K562 (cell line): ENCODE data around the gene POU1F1. TPM values are rescaled to one million over a fixed set of nuclear protein-coding genes. Genes with fewer than 3 reads are reported as not detected.

Experiments
- ARID1B ChIP-seq: fragments of 450-650 bp; IDR thresholded peaks from 2 replicates; pipeline ENCODE4 v1.6.1; 2016; ENCODE audit warnings: antibody characterized with exemption, mild to moderate bottlenecking, inconsistent platforms
- CHD4 ChIP-seq: fragments of 200-600 bp; sonication (generic); IDR thresholded peaks from 3 replicates; pipeline ENCODE4 v1.6.1; 2012; ENCODE audit warnings: low read depth, mild to moderate bottlenecking, mixed read lengths, low read length, inconsistent platforms; ENCODE audit not compliant: insufficient read depth, insufficient replicate concordance, poor library complexity, severe bottlenecking
- DEAF1 ChIP-seq: fragments of 450-650 bp; formaldehyde crosslinking; IDR thresholded peaks from 2 replicates; pipeline ENCODE4 v1.4.0; 2020; ENCODE audit warnings: mild to moderate bottlenecking, moderate library complexity
- ILK ChIP-seq: fragments of 450-650 bp; IDR thresholded peaks from 2 replicates; pipeline ENCODE4 v1.6.1; 2016; ENCODE audit warnings: missing genetic modification characterization, low read depth, mild to moderate bottlenecking, missing compliant biosample characterization, moderate library complexity, borderline replicate concordance
- REST ChIP-seq, 2 experiments: fragments of 450-650 bp; formaldehyde crosslinking in 1 of 2; IDR thresholded peaks; 2 replicates each; pipeline versions ENCODE4 v1.4.0 to v1.6.1; 2014 to 2020; ENCODE audit warnings: mild to moderate bottlenecking in 2 of 2, borderline replicate concordance in 1 of 2, low read depth in 1 of 2
- SIX5 ChIP-seq, 2 experiments: IDR thresholded peaks; 2 replicates each; pipeline ENCODE4 v1.6.1; 2011; ENCODE audit warnings: low read length in 2 of 2, borderline replicate concordance in 1 of 2, low read depth in 1 of 2, mild to moderate bottlenecking in 1 of 2, moderate library complexity in 1 of 2; ENCODE audit not compliant: insufficient read depth in 1 of 2
- SMC3 ChIP-seq: conservative IDR thresholded peaks from 2 replicates; pipeline ENCODE4 v1.6.1; 2011; ENCODE audit warnings: low read depth, low read length, improper control_type of control experiment; ENCODE audit not compliant: insufficient read depth
- XRCC4 ChIP-seq: IDR thresholded peaks from one replicate; pipeline ENCODE4 v1.6.1; 2011; ENCODE audit not compliant: insufficient read depth, insufficient read length; ENCODE audit errors: extremely low read depth
- ZBTB7A ChIP-seq: IDR thresholded peaks from 2 replicates; pipeline ENCODE4 v1.6.1; 2011; ENCODE audit warnings: low read depth, mild to moderate bottlenecking, low read length, moderate library complexity, borderline replicate concordance; ENCODE audit not compliant: control insufficient read depth
- ZNF133 ChIP-seq: fragments of 250-450 bp; sonication (Bioruptor Pico); IDR thresholded peaks from 2 replicates; pipeline ENCODE4 v1.4.0; 2020; ENCODE audit warnings: mild to moderate bottlenecking
- polyA plus RNA-seq, 8 experiments: library from polyadenylated mRNA; depleted of rRNA in 4 of 8; stranded (reverse) in 5 of 8; unstranded in 3 of 8; fragments of >200 nt; fragmentation: Nextera tagmentation in 2 of 8; fragmentation: Illumina TruSeq in 1 of 8; extraction: Ambion mirVana in 2 of 8; extraction: Trizol in 1 of 8; gene quantifications; 2 replicates each; pipeline versions ENCODE4 v1.2.1 to v1.2.3, GENCODE V29; 2011 to 2014; ENCODE audit warnings: inconsistent platforms in 1 of 8, missing spikeins in 1 of 8
- total RNA-seq, 7 experiments: library from RNA; depleted of rRNA in 6 of 7; stranded (reverse); fragments of >200 nt in 6 of 7; fragmentation: Illumina TruSeq in 2 of 7; extraction: Trizol in 2 of 7; gene quantifications; 2 replicates each; pipeline versions ENCODE4 v1.2.1 to v1.2.3, GENCODE V29; 2011 to 2021; ENCODE audit warnings: low replicate concordance in 1 of 7
- TF ChIP-seq, protein P1 (sequence below), 2 experiments: fragments of 250-450 bp in 1 of 2; fragments of 450-650 bp in 1 of 2; sonication (Bioruptor Pico) in 1 of 2; IDR thresholded peaks; 2 replicates each; pipeline versions ENCODE4 v1.6.1 to v1.8.0; 2016 to 2021; ENCODE audit warnings: mild to moderate bottlenecking in 2 of 2, moderate library complexity in 2 of 2, missing compliant biosample characterization in 1 of 2, missing genetic modification characterization in 1 of 2
- TF ChIP-seq, protein P2 (sequence below): IDR thresholded peaks from 2 replicates; pipeline ENCODE4 v1.6.1; 2012; ENCODE audit warnings: low read depth, low read length, improper control_type of control experiment, borderline replicate concordance

The POU1F1 gene
- total and polyA plus RNA-seq, 9 of the 15 experiments (the other 6 are each of a cell fraction or from before 2014, with no cell fraction given): not detected

- TF ChIP-seq REST (IDR thresholded peaks at IDR 0.05; ENCODE audit: borderline replicate concordance) (peak; percentile 55; the same call in 1 of the 2 replicates), REST (CRISPR knock-in tag; IDR thresholded peaks at IDR 0.05; ENCODE audit: low read depth) (no peak), XRCC4 (no peak), SMC3 (0 out of 2 replicates have a peak, but pooled peaks have one; percentile 9), SIX5 (IDR thresholded peaks at IDR 0.05; ENCODE audit: borderline replicate concordance in 1 of 2, insufficient read depth in 1 of 2, low read depth in 1 of 2, low read length in 2 of 2) (no peak), DEAF1 (CRISPR knock-in tag) (peak; percentile 48; the same call in 1 of the 2 replicates), ILK (tag) (no peak), ZNF133 (CRISPR knock-in tag) (no peak), CHD4 (no peak), ZBTB7A (no peak), ARID1B (no peak)
- TF ChIP-seq, protein P1, sequence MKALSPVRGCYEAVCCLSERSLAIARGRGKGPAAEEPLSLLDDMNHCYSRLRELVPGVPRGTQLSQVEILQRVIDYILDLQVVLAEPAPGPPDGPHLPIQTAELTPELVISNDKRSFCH (CRISPR knock-in tag; IDR thresholded peaks at IDR 0.05): no peak
- TF ChIP-seq, protein P1 (tag; IDR thresholded peaks at IDR 0.05): no peak
- TF ChIP-seq, protein P2, sequence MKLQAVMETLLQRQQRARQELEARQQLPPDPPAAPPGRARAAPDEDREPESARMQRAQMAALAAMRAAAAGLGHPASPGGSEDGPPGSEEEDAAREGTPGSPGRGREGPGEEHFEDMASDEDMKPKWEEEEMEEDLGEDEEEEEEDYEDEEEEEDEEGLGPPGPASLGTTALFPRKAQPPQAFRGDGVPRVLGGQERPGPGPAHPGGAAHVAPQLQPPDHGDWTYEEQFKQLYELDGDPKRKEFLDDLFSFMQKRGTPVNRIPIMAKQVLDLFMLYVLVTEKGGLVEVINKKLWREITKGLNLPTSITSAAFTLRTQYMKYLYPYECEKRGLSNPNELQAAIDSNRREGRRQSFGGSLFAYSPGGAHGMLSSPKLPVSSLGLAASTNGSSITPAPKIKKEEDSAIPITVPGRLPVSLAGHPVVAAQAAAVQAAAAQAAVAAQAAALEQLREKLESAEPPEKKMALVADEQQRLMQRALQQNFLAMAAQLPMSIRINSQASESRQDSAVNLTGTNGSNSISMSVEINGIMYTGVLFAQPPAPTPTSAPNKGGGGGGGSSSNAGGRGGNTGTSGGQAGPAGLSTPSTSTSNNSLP: peak; percentile 58; the same call in 1 of the 2 replicates
These were observed 21.8 kb upstream of the POU1F1 start (continued) for GRCh38 chr3:87298111-87298718.
